GM19238 (cell line): ENCODE results near the gene GPD1.

Source experiments
- DNase-seq: peaks from one replicate; pipeline ENCODE4 v3.0.0; 2011; ENCODE audit warnings: low spot score; ENCODE audit not compliant: insufficient read length

The GPD1 gene

GRCh38 chr12:50103767-50104321, at the start of gene GPD1:
GPD1 (plus strand) TSS chr12:50104008; CDS start chr12:50104051, 43 bp downstream.
- DNase-seq: no peak

GRCh38 chr12:50055831-50056638, 47.8 kb upstream of the GPD1 start:
- DNase-seq: peak; percentile 78

- no peak for DNase-seq
Measured at GRCh38 chr12:50056639-50056976, 47.2 kb upstream of the GPD1 start.

GRCh38 chr12:50057000-50057841, 46.6 kb upstream of the GPD1 start, which contains the start of gene ASIC1:
ASIC1 (plus strand) TSS chr12:50057596; CDS start chr12:50058767, 1,171 bp downstream.
- no peak for DNase-seq

- DNase-seq: no peak
Measured at GRCh38 chr12:50057896-50058670, 45.7 kb upstream of the GPD1 start.

GRCh38 chr12:50058743-50059312, 45.0 kb upstream of the GPD1 start:
- DNase-seq: no peak

GRCh38 chr12:50059440-50060119, 44.2 kb upstream of the GPD1 start:
- no peak for DNase-seq

- DNase-seq: no peak
Measured at GRCh38 chr12:50060120-50060468, 43.7 kb upstream of the GPD1 start.

GRCh38 chr12:50061171-50061570, 42.6 kb upstream of the GPD1 start:
- no peak for DNase-seq

GRCh38 chr12:50061946-50062686, 41.7 kb upstream of the GPD1 start:
- DNase-seq: no peak

- DNase-seq: no peak
Measured at GRCh38 chr12:50062728-50063460, 40.9 kb upstream of the GPD1 start.

- no peak for DNase-seq
Measured at GRCh38 chr12:50065726-50066310, 38.0 kb upstream of the GPD1 start.

- DNase-seq: no peak
Measured at GRCh38 chr12:50066402-50066801, 37.4 kb upstream of the GPD1 start.

- no peak for DNase-seq
Measured at GRCh38 chr12:50069069-50069468, 34.7 kb upstream of the GPD1 start.

- DNase-seq: no peak
Measured at GRCh38 chr12:50069539-50069938, 34.3 kb upstream of the GPD1 start.

- peak; percentile 54 for DNase-seq
Measured at GRCh38 chr12:50070314-50071060, 33.3 kb upstream of the GPD1 start.

GRCh38 chr12:50072198-50072907, 31.5 kb upstream of the GPD1 start:
- no peak for DNase-seq
